Medulla oblongata (tissue), 1 donor: ENCODE measurements around the gene TBC1D2B.

Experiments used
- DNase-seq: peaks from one replicate; pipeline ENCODE4 v3.0.0-alpha.2; 2015; ENCODE audit errors: extremely low spot score

TBC1D2B gene

GRCh38 chr15:78097667-78098066, 20.2 kb upstream of the TBC1D2B start:
- DNase-seq: no peak

- no peak for DNase-seq
Observed at GRCh38 chr15:78093242-78094020, 15.9 kb upstream of the TBC1D2B start.

- no peak for DNase-seq
Observed at GRCh38 chr15:78092261-78093041, 14.9 kb upstream of the TBC1D2B start, which contains the start of gene SH2D7. SH2D7 (plus strand) TSS chr15:78092561; CDS start chr15:78092585, 24 bp downstream.

GRCh38 chr15:78090422-78091063, 13.0 kb upstream of the TBC1D2B start:
- DNase-seq: no peak

GRCh38 chr15:78088773-78089080, 11.2 kb upstream of the TBC1D2B start:
- DNase-seq: no peak

- DNase-seq: peak; percentile 49
Observed at GRCh38 chr15:78087951-78088772, 10.7 kb upstream of the TBC1D2B start.

- DNase-seq: no peak
Observed at GRCh38 chr15:78085928-78086327, 8.4 kb upstream of the TBC1D2B start.

GRCh38 chr15:78084449-78084750, 6.9 kb upstream of the TBC1D2B start:
- DNase-seq: no peak

GRCh38 chr15:78083687-78084448, 6.4 kb upstream of the TBC1D2B start:
- no peak for DNase-seq

- no peak for DNase-seq
Observed at GRCh38 chr15:78083186-78083585, 5.7 kb upstream of the TBC1D2B start.

- DNase-seq: no peak
Observed at GRCh38 chr15:78082743-78083110, 5.2 kb upstream of the TBC1D2B start.

- DNase-seq: peak; percentile 39
Observed at GRCh38 chr15:78082106-78082742, 4.7 kb upstream of the TBC1D2B start.

GRCh38 chr15:78080088-78080460, 2.6 kb upstream of the TBC1D2B start:
- no peak for DNase-seq

GRCh38 chr15:78079298-78080087, 2.0 kb upstream of the TBC1D2B start:
- DNase-seq: no peak

GRCh38 chr15:78077871-78078210, 330 bp upstream of the TBC1D2B start:
- peak; percentile 34 for DNase-seq

GRCh38 chr15:78076231-78077052, 1.1 kb downstream of the TBC1D2B start:
- DNase-seq: peak; percentile 44

- peak; percentile 61 for DNase-seq
Observed at GRCh38 chr15:78075490-78076230, 1.9 kb downstream of the TBC1D2B start.

- DNase-seq: no peak
Observed at GRCh38 chr15:78073046-78073787, 4.3 kb downstream of the TBC1D2B start.
